GM19351 (cell line): Measurements from ENCODE around the gene TIMP2.
A peak's percentile ranks its signal among the peaks of the same experiment; 100 is the strongest.
"Not testable (repeated sequence)": the region's sequence is repeated elsewhere in the genome, so short reads cannot be mapped to it uniquely, and the experiment has no call there.

ENCODE experiments used
- ATAC-seq: cut with Tn5 transposase; IDR thresholded peaks from one replicate; pipeline ENCODE4 v1.9.1; 2021; ENCODE audit warnings: mild to moderate bottlenecking, moderate library complexity; ENCODE audit not compliant: unreplicated experiment

The TIMP2 gene

DNA sequence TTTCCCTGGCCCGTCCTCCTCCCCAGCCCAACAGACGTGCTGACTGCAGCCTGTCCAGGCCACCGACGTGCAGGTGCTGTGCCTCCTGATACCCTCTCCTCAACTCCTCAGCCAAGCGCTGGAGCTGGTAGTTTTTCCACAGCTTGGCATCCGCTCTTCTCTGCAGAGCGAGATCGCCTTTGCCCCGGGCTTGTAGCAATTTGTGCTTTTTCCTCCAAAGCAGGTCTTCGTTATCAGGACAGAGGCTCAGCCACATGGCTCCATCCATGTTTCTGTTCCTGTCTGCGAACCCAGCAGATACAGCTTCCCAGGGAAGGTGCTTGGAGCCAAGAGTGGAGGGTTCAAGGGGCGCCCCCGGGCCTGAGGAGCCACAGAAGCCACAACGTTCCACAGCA lies 33.1 kb downstream of the TIMP2 start:
- no peak for ATAC-seq

DNA sequence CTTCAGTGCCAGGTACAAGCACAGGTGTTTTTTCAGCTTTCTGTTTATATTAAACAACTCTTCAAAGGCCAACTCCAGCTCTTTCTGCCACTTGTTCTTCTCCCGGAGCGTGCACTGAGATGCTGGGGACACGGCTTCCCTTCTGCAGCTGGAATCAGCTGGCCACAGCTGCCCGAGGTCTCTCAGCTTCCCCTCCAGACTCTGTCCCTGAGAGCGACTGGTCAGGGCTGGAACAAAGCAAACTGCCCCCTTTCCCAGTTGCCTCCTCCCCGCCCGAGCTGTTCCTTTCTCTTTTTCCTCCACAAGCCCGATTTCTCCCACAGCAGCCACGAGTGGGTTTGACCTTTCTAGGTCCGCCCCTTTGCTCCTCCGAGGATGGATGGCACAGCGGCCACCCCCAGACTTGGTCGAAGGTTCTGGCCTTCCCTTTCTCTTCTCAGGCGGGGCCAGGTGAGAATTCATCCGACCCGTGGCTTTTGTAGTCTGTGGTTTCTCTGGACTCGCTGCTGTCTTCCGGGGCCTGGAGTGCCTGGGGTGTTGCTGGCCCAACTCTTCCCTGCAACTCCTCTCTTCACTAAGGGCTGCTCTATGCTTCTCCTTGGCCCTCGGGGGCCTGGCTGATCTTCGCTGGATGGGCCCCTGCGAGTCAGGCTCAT lies 33.7 kb downstream of the TIMP2 start:
- no peak for ATAC-seq

DNA sequence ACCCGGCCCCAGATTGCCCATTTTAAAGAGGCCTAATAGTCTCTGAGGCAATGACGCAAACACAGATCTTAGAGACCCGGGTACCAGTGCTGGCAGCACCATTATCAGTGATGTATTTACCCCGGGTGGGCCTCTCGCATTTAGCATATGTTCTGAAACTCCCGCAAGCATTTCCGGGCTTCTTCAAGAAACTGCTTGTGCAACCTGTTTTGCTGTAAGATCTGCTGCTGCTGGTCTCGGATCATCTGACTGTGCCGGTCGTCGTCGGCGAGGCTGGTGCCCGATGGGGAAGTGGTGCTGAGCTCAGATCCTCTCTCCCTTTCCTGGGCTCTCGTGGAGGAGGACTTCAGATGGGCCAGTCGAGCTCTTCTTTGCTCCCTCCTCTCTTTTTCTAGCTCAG lies 34.7 kb downstream of the TIMP2 start:
- ATAC-seq: no peak

DNA sequence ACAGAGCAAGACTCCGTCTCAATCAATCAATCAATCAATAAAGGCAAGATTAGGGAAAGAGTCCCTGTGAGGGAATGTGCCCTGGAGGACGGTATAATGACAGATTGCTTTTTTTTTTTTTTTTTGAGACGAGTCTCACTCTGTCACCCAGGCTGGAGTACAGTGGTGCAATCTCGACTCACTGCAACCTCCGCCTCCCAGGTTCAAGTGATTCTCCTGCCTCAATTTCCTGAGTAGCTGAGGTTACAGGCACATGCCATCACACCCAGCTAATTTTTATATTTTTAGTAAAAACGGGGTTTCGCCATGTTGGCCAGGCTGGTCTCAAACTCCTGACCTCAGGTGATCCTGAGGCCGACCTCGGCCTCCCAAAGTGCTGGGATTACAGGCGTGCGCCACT lies 35.1 kb downstream of the TIMP2 start:
- ATAC-seq: not testable (repeated sequence)

DNA sequence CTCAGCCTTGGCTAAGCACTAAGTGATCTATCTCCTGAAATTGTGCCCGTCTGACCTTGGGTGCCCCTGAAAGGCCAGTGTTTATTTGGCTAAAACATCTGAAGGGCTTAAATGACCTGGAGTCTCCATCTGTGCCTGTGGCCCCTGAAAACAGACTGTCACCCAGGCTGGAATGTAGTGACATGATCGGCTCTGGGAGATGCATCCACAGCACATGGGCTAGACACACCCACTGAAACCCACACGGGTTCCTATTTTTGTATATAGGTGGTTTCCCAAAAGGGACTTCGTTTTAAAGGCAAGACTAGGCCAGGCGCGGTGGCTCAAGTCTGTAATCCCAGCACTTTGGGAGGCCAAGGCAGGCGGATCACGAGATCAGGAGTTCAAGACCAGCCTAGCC lies 35.7 kb downstream of the TIMP2 start:
- ATAC-seq: peak; percentile 43

DNA sequence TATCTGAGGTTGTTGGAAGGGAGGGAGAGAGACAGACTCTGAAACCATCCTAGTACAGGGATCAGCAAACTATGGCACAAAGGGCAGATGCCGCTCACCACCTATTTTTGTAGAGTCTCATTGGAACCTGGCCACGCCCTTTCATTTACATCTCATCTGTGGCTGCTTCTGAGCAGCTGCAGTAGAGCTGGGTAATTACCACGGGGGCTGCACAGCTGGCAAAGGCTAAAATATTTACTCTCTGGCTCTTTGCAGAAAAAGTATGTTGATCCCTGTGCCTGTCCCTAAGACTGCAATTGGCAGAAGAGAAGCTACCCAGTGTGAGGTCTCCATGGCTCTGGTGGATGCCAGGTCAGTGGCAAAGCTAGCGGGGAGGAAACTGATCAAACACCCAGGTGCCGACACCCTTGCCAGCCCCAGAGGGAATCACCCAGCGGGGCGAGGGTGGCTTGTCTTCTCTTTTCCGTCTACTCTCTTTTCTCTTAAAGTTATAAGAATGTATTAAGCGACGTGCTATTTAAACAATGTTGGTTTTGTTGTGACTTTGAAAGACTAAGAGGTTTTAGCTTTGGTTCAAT lies 36.2 kb downstream of the TIMP2 start:
- ATAC-seq: no peak

DNA sequence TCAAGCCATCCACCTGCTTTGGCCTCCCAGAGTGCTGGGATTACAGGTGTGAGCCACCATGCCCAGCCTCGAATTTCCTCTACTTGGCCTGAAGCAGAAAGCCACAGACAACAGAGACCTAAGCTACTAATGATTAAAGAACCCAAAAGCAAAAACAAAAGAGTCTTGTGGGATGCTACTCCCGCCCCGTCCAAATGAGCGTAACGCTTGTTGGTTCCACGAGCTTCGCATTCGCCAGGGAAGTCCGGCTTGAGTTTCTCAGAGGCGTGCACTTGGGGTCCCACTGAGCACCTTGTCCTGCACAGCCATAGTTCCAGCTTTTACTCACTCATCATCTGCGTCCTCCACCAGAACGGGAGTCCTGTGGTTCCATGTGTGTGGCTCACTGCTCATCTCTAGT lies 38.2 kb downstream of the TIMP2 start:
- no peak for ATAC-seq

DNA sequence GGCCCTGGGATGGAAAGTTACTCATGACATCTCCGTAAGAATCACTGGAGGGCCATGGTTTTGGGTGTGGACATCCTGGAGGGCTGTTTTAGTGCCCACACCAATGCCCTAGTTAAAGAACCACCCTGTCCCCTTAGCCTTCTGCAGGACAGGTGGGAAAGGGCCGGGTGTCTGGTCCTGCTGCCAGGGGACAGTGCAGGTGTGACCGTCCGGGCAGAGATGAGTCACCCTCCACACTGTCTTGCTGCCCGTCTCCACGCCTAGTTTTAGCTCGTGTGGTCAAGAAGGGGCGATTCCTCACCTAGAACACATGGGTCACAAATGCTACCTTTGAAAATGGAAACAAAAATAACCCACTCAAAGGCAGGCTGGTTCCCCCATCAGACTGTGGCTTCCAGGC lies 39.2 kb downstream of the TIMP2 start:
- ATAC-seq: no peak

DNA sequence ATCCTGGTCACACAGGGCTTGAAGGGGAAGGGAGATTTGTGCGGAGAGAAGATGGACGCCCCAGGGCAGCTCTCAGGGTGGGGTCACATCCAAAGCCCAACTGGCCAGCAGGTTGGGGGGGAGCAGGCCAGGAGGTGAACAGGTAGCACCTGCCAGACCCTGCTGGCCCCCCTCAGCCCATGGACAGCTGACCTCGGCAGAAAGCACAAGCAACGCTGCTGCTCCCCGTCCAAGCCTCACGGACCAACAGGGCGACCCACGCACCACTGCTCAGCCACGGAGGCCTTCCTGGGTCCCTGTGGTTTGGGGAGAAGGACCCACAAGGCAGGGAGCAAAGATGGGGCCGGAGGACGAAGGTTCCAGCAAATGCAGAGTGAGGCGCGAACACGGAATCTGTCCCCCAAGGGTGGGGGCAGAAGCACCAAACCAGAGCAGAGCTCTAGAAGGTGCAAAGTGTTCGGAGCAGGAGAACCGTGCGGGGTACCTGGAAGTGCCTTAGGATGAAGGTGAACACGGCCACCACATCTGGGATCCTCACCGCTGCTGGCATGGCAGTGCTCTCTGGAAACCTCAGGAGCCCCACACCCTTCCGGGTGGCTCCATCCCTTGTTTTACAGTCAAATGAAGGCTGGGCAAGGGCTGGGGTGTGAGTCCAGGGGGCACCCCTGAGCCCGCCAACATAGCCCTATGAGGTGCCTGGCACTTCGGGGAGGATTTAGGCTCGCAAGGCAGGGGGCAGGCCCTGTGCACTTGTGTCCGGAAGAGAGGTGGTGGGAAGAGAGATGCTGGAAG lies 40.1 kb downstream of the TIMP2 start:
- ATAC-seq: no peak

DNA sequence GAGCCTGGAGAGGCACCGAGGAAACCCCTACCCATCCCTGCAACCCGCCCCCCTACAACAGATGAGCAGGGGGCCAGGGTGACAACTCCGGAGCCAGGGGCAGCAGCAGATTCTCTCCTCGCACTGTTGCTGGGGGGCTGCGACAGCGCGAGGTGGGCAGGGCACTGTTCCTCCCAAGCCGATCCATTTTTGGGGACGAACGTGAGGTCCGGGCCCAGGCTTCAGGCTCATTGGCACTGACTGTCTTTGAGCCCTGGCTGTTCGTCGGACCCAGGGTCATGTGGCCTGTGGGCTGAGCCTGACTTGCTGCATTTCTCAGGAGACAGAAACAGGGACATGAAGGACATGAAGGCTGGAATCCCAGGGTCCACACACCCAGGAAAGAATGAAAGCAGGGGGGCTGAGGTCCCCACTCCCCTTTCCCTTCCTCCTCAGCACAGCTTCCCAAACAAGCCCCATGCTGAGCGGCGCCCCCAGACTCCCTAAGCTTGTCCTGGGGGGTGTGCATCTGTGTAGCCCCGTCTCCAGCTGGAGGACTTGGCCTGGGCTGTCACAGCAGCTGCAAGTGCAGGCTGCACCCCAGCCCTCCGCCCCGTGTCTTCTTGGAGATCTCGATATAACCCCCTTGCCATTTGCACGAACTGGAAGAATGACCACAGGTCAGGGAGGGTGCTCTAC lies 40.9 kb downstream of the TIMP2 start:
- no peak for ATAC-seq

DNA sequence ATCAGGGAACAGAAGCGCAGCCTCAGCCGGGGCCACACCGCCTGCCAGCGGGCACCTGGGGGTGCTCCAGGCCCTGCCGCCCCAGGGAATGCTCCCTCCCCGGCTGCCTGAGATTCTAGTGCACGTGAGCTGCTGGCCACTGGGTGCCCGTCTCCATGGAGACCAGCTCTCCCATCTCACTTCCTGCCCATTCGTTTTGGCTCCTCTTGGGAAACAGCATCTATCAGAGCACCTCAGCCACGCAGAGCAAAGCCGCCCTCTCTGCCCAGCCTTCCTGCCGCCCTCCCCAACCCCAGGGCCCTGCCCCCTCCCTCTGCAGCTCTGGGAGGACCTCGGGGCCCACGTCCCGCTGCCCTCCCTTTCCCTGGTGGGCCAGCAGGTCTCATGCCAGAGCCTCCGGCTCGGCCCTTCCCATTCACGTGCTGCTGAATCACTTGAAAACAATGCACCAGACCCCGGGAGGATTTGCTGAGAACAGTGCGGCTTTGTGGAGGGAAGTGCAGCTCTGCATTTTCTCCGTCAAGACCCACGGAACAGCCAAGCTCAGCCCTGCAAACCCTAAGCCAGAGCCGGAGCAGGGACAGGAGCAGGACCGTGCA lies 41.6 kb downstream of the TIMP2 start:
- ATAC-seq: no peak

DNA sequence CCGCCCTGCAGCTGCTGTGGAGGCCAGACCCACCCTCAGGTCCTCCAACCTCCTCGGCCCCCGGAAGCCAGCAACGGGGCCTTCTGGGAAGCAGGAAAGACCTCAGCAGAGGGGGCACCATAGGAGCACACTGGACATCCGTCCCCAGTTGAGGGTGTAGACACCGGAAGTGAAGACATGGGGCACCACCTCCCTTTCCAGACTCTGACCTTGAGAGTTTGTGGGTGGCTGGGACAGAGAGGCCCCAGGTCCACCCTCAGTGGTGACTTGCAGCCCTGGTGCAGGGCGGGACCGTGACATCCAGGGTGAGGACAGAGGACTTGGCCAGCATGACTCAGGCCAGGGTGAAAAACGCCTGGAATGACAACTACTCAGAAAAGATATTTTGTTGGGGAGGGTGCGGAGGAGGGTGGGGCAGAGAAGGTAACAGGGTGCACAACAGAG lies 42.1 kb downstream of the TIMP2 start:
- ATAC-seq: no peak

DNA sequence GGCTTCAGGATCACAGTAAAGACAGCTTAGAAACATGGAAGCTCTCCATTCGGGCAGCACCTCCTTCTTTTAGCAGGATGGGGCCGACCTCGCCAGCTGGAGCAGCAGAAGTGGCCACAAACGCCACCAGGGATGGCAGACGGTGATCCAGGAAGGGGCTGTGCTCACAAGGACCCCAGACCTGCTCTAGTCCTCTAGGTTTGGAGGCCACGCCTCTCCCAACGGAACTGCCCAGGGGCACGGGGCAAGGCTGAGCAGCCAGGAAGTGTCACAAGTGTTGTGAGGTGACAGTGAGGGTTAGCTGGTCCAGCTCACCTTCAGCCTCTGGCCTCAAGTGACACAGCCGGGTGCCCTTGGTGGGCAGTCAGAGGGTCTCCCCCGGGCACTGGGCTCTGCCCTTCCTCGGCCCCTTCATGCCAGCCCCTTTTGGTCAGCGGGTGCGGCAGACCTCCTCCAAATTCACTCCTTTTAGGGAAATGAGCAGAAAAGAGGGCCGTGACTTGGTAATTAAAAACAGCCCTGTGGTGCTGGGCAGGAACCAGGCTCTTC lies 42.6 kb downstream of the TIMP2 start:
- no peak for ATAC-seq

DNA sequence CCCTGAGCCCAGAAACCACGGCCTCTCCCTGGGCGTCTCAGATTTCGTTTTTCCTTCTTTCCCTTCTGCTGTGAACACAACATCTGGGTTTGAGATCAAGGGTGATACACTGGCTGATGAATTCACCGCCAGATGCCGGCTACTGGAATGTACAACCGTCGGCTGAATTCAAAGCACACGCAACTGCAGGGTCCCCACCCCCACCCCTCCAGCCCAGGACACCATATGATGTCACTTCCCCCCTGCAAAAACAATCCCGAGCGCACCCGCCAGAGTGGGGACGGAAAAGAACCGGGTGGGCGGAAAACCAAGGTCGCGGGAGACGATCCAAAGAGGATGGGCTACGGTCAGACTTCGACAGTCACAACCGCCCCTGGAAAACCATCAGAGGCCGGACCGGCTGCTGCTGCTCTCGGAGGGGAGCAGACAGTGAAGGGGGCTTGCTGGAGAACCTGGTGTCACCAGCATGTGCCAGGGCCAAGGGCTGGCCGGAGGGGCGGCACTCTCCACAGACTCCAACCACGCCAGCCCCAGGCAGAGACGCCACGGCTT lies 45.5 kb downstream of the TIMP2 start:
- no peak for ATAC-seq

DNA sequence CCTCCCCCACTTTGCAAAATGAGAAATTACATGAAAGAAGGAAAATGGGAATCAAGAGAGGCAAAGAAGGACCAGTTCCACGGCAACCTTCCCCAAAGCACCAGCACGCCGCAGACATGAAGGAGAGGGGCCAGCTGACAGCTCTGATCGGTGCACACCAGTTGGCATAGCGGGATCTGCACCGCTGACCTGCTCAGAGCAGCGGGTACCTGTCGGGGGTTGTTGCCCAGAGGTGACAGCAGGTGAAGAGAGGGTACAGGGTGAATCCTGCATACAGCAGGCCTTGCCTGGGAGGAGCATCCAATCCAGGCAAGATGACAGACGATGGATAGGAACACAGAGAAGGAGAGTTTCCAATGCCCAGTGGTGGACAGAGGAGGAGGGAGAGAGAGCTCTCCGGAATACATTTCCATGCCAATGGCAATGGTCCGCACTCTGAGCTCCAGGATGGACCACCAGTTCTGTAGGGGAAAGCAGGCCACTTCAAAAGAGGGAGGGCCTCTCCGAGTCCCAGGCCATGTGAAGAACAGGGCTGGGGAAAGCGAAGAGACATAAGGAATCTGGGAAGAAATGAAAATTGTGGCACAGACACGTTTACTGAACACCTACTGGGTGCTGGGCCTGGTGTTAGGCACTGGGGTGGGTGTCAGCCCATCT lies 46.2 kb downstream of the TIMP2 start:
- ATAC-seq: no peak

DNA sequence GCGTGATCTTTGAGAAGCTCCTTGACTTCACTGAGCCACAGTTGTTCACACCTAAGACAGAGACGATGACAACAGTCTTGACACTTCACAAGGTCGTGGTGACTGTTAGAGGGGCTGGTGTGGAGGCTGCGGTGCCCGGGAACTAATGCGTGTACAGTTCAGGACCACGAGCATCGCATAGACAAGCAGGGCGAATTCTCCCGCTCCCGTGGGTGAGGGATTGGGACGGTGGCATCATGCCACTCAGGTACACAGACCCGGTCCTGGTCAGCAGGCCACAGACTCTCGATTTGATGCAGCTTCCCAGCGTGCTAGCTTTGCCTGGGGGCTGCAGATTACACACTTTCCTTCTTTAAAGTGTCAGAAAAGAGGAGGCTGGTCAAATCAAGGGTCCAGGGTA lies 46.9 kb downstream of the TIMP2 start:
- no peak for ATAC-seq

DNA sequence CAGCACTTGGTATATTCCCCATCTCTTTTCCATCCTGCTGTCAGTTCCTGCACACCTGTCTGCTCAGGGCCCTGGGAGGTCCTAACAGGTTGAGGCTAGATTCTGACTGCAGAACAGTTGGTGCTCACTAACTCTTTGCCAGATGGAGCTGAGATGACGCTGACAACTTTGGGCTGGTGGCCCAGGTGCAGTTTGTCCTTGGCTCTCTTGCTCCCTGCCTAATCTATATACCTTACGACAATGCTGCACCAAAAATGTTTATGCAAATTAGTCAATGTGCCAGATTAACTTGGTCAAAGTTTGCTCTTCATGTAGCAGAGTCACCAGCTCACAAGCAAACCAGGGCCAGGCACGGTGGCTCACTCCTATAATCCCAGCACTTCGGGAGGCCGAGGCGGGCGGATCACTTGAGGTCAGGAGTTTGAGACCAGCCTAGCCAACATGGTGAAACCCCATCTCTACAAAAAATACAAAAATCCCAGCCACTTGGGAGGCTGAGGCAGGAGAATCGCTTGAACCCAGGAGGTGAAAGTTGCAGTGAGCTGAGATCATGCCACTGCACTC lies 48.2 kb downstream of the TIMP2 start:
- ATAC-seq: not testable (repeated sequence)

DNA sequence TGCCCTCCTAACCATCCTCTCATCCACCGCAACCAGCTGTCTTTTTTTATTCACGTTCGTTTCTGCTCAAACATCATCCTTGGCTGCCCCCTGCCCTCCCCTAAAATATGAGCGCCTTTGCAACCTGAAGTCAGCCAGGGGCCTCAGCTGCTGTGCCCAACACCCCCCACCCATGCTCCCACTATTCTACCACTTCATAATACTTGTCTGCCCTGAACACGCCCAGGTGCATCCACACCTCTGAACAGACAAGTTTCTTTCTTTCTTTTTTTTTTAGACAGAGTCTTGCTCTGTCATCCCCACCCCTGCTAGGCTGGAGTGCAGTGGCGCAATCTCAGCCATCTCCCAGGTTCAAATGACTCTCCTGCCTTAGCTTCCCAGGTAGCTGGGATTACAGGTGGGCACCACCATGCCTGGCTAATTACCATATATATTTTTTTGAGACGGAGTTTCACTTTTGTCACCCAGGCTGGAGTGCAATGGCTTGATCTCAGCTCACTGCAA lies 49.0 kb downstream of the TIMP2 start:
- ATAC-seq: no peak

DNA sequence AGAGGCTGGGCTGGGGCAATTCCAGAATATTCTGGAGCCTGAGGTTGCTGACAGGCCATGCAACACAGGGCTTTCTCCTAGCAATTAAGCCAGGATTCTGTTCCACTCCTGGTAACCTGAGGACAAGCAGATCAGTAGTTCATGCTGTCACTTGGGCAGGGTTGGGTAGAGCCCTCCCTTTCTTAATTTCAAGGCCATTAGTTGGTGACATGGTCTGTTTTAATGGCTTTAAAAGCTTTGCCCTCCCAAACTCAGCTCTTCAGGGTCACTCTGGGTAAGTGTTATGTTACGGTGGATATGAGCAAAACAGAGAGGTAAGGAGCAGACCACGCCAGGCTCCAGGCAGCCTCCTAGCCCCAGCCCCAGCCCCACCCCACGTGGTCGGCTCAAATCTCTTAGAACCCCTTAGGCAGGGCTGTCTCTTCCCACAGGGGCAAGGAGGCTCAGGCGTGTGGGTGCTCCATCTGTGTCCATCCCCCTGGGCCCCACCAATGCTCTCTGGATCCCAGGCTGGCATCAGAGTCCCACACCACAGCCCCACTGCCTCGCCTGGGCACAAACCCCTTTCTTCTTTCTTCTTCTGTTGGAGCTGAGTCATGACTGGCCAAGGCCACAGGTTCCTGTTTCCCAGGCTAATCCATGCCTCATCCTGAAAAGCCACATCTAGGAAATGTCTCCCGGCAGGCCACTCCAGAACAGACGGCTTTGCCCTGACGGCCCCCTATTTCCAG lies 49.7 kb downstream of the TIMP2 start:
- no peak for ATAC-seq
